ENCODE data around the gene ADAMTS4. TPM values are rescaled to one million over a fixed set of nuclear protein-coding genes. Genes with fewer than 3 reads are reported as not detected.

Gene ADAMTS4
- total RNA-seq, 1 donor from 2014 or later: 109 TPM

- no peak for DNase-seq (ENCODE audit: low spot score in 2 of 2)
- Histone ChIP-seq H3K9me3 (no peaks in the 10 kb centered on the region), H3K4me1 (peaks cover 0 to 8% of the 10 kb centered on the region in 2 donors), H3K27ac (no peak overlapping the region), H3K36me3 (no peaks in the 10 kb centered on the region), H3K4me3 (no peak overlapping the region), H3K27me3 (no peaks in the 10 kb centered on the region)
- intact Hi-C loops (cut with DNase I): no loop called here
- no peak for TF ChIP-seq CTCF (IDR thresholded peaks at IDR 0.05)
These were observed 61.0 kb downstream of the ADAMTS4 start for GRCh38 chr1:161137881-161138280.

Other genes starting within 250 kb of the ADAMTS4 start
- gene ITLN2, start 244.2 kb downstream of the ADAMTS4 start, total RNA-seq: not detected
- gene F11R, start 177.9 kb downstream of the ADAMTS4 start, total RNA-seq: 19.9 TPM
- not detected for gene TSTD1, start 160.1 kb downstream of the ADAMTS4 start, total RNA-seq
- gene USF1, start 153.1 kb downstream of the ADAMTS4 start, total RNA-seq: 68.5 TPM
- 14.7 TPM for gene ARHGAP30, start 129.2 kb downstream of the ADAMTS4 start, total RNA-seq
- not detected for gene NECTIN4, start 109.5 kb downstream of the ADAMTS4 start, total RNA-seq
- 0.32 TPM for gene KLHDC9, start 100.7 kb downstream of the ADAMTS4 start, total RNA-seq
- 16.3 TPM for gene PFDN2, start 81.0 kb downstream of the ADAMTS4 start, total RNA-seq
- gene NIT1, start 80.9 kb downstream of the ADAMTS4 start, total RNA-seq: 44.9 TPM
- 27.8 TPM for gene DEDD, start 66.4 kb downstream of the ADAMTS4 start, total RNA-seq
- 3.3 TPM for gene UFC1, start 45.1 kb downstream of the ADAMTS4 start, total RNA-seq
- 31.9 TPM for gene USP21, start 39.6 kb downstream of the ADAMTS4 start, total RNA-seq
- 4.8 TPM for gene PPOX, start 32.6 kb downstream of the ADAMTS4 start, total RNA-seq
- gene B4GALT3, start 21.5 kb downstream of the ADAMTS4 start, total RNA-seq: 26.9 TPM
- gene NDUFS2, start 3.3 kb upstream of the ADAMTS4 start, total RNA-seq: 107 TPM
- 69.9 TPM for gene FCER1G, start 16.2 kb upstream of the ADAMTS4 start, total RNA-seq
- gene APOA2, start 24.6 kb upstream of the ADAMTS4 start, total RNA-seq: 161 TPM
- 26.6 TPM for gene TOMM40L, start 27.0 kb upstream of the ADAMTS4 start, total RNA-seq
- 0.21 TPM for gene NR1I3, start 39.1 kb upstream of the ADAMTS4 start, total RNA-seq
- gene PCP4L1, start 59.7 kb upstream of the ADAMTS4 start, total RNA-seq: not detected
- gene MPZ, start 110.9 kb upstream of the ADAMTS4 start, total RNA-seq: 2.4 TPM
- gene SDHC, start 115.3 kb upstream of the ADAMTS4 start, total RNA-seq: 23.2 TPM
- not detected for gene CFAP126, start 168.8 kb upstream of the ADAMTS4 start, total RNA-seq

Measured in ascending aorta (tissue), 2 donors.